ENCODE results near the gene NFE2L1. TPM values are rescaled to one million over a fixed set of nuclear protein-coding genes. Genes with fewer than 3 reads are reported as not detected.

NFE2L1 gene
- total RNA-seq, 1 experiment from 2014 or later = 161 TPM

- Histone ChIP-seq H3K9ac (ENCODE audit: extremely low read depth, insufficient read length, low read length) (no peak overlapping the region), H3T11ph (ENCODE audit: low read length) (no peak overlapping the region), H2BK15ac (ENCODE audit: low read depth, low read length) (no peak overlapping the region), H2BK20ac (ENCODE audit: low read depth, low read length, poor library complexity, severe bottlenecking) (no peak overlapping the region), H3K79me2 (ENCODE audit: insufficient read depth, low read length) (peaks cover 8% of the 10 kb centered on the region; the same call in 1 of the 2 replicates), H3K4me1 (ENCODE audit: insufficient read depth, low read length) (peaks cover 4% of the 10 kb centered on the region; the same call in 1 of the 2 replicates), H3K23me2 (ENCODE audit: insufficient read length, low read depth, low read length, poor library complexity, severe bottlenecking) (peaks cover 3% of the 10 kb centered on the region), H3K18ac (ENCODE audit: insufficient read length, low read depth, low read length) (no peak overlapping the region), H4K20me1 (ENCODE audit: control insufficient read depth, insufficient read depth, insufficient read length) (no peaks in the 10 kb centered on the region), H3K4me2 (ENCODE audit: insufficient read depth, insufficient read length, low read length) (peak overlapping the region; percentile 94), H2BK5ac (ENCODE audit: insufficient read length, low read length) (no peak overlapping the region), H3K4ac (ENCODE audit: low read depth, low read length) (no peak overlapping the region), H3K27ac (ENCODE audit: insufficient read length, low read depth, low read length) (no peak overlapping the region), H2BK12ac (ENCODE audit: insufficient read length, low read depth, low read length) (no peak overlapping the region), H3K23ac (ENCODE audit: insufficient read length, low read depth, low read length) (no peak overlapping the region), H4K8ac (replicated peaks; ENCODE audit: insufficient read length, low read depth, low read length) (no peak overlapping the region), H2AFZ (ENCODE audit: low read length) (no peak overlapping the region), H2BK120ac (ENCODE audit: low read depth, low read length, poor library complexity, severe bottlenecking) (no peak overlapping the region), H3K9me3 (ENCODE audit: control insufficient read depth, low read depth, low read length) (no peaks in the 10 kb centered on the region), H3K27me3 (ENCODE audit: insufficient read depth, low read length) (no peaks in the 10 kb centered on the region), H3K79me1 (ENCODE audit: insufficient read depth, low read depth, low read length, poor library complexity, severe bottlenecking) (peaks cover 4% of the 10 kb centered on the region), H3K56ac (ENCODE audit: insufficient read length, low read depth, low read length) (no peak overlapping the region), H2AK5ac (ENCODE audit: insufficient read length, low read length) (no peak overlapping the region), H3K14ac (ENCODE audit: insufficient read depth, low read length) (no peak overlapping the region), H4K5ac (ENCODE audit: insufficient read length, low read depth, low read length) (no peak overlapping the region), H4K91ac (ENCODE audit: insufficient read length, low read depth, low read length) (no peak overlapping the region)
- no peak for DNase-seq
- H3K36me3 Mint-ChIP-seq (ENCODE audit: insufficient read depth in 1 of 3, low read depth in 3 of 3) = peaks cover 4 to 5% (median 5%) of the 10 kb centered on the region in 3 experiments; a peak in 4 of 7 replicates
- H3K4me3 Mint-ChIP-seq = peak overlapping the region; percentile 84 to 96
- peaks cover 8% of the 10 kb centered on the region for H3K27me3 Mint-ChIP-seq (ENCODE audit: low read depth)
- peaks cover 10 to 12% of the 10 kb centered on the region in 2 experiments for H3K4me1 Mint-ChIP-seq
- no CpG with 5 or more reads among the region's 13 CpGs for WGBS (ENCODE audit: extremely low coverage, insufficient read length, low lambda C conversion rate)
- TF ChIP-seq, protein P1, sequence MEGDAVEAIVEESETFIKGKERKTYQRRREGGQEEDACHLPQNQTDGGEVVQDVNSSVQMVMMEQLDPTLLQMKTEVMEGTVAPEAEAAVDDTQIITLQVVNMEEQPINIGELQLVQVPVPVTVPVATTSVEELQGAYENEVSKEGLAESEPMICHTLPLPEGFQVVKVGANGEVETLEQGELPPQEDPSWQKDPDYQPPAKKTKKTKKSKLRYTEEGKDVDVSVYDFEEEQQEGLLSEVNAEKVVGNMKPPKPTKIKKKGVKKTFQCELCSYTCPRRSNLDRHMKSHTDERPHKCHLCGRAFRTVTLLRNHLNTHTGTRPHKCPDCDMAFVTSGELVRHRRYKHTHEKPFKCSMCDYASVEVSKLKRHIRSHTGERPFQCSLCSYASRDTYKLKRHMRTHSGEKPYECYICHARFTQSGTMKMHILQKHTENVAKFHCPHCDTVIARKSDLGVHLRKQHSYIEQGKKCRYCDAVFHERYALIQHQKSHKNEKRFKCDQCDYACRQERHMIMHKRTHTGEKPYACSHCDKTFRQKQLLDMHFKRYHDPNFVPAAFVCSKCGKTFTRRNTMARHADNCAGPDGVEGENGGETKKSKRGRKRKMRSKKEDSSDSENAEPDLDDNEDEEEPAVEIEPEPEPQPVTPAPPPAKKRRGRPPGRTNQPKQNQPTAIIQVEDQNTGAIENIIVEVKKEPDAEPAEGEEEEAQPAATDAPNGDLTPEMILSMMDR (conservative IDR thresholded peaks at IDR 0.05) = no peak
- peaks cover 0 to 8% of the 10 kb centered on the region in 2 experiments; a peak in 4 of 5 replicates for H3K9me3 Mint-ChIP-seq
- no peak overlapping the region for H3K27ac Mint-ChIP-seq
Measured at GRCh38 chr17:48106802-48107136, 58.6 kb downstream of the NFE2L1 start.

All from H9 (cell line).